Chondrocyte (in vitro differentiated cells): ENCODE results near the gene TRIM63. TPM values are rescaled to one million over a fixed set of nuclear protein-coding genes. Genes with fewer than 3 reads are reported as not detected.
A peak's percentile ranks its signal among the peaks of the same experiment; 100 is the strongest.
"Not testable (repeated sequence)": the region's sequence is repeated elsewhere in the genome, so short reads cannot be mapped to it uniquely, and the experiment has no call there.

Source experiments
- DNase-seq: peaks from one replicate; pipeline ENCODE4 v3.0.0; 2021; ENCODE audit warnings: mixed read lengths, low spot score
- H3K27ac Mint-ChIP-seq: one replicate; pipeline ENCODE4 v1.8.0; 2021; ENCODE audit warnings: mild to moderate bottlenecking, moderate library complexity, mixed read lengths; ENCODE audit not compliant: unreplicated experiment
- H3K27me3 Mint-ChIP-seq: 2 replicates; pipeline ENCODE4 v1.8.0; 2021; ENCODE audit warnings: low read depth, mixed read lengths
- H3K36me3 Mint-ChIP-seq: 2 replicates; pipeline ENCODE4 v1.8.0; 2021; ENCODE audit warnings: low read depth, mixed read lengths
- H3K4me1 Mint-ChIP-seq: 2 replicates; pipeline ENCODE4 v1.8.0; 2021; ENCODE audit warnings: low read depth, mild to moderate bottlenecking, mixed read lengths
- H3K4me3 Mint-ChIP-seq: one replicate; pipeline ENCODE4 v1.8.0; 2021; ENCODE audit warnings: mild to moderate bottlenecking, moderate library complexity, mixed read lengths; ENCODE audit not compliant: unreplicated experiment
- H3K9me3 Mint-ChIP-seq: 2 replicates; pipeline ENCODE4 v1.8.0; 2021; ENCODE audit warnings: low read depth, mixed read lengths
- total RNA-seq: library from RNA; stranded (reverse); gene quantifications from 3 replicates; pipeline ENCODE4 v1.2.1, GENCODE V29; 2021
- TF ChIP-seq, protein P1 (sequence below): fragments of 200-600 bp; sonication (generic); IDR thresholded peaks from 2 replicates; pipeline ENCODE4 v1.5.0; 2021; ENCODE audit warnings: antibody characterized with exemption, mild to moderate bottlenecking, moderate library complexity

The TRIM63 gene
- total RNA-seq, 1 donor from 2014 or later: 0.70 TPM

DNA sequence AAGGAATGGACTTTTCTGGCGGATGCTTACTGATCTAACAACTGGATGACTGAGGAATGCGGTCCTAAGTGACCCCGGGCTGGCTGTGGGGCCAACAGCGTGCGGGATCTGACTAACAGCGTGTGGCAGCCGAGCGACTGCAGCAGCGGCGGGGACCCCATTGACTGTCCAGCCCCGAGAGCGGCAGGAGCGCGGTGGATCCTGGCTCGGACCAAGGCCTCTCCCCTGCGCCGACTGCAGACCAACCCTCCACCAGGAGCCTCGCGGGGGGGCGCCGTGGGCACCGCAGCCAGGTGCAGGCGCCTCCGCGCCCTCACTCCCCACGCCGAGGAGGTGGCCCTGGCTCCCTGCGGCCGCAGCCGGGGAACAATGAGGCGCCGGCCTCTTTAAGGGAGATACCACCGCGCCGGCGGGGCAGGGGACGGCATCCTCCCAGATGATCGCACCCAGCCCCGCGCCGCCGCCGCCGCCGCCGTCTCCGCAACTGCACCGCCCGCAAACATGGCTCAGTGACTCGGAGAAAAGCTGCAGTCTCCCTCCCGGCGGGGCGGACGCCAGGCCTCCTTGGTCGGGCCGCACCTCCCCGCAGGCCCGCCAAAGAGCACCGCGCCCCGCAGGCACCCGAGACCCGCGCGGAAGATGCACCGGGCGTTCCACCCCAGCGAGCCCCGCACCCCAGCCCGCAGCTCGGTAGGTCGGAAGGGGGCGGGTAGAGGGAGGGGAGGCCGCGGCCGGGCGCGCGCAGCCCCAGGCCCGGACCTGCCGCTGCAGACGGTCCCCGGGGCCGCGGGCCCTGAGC, 43.5 kb upstream of the TRIM63 start:
- TF ChIP-seq, protein P1, sequence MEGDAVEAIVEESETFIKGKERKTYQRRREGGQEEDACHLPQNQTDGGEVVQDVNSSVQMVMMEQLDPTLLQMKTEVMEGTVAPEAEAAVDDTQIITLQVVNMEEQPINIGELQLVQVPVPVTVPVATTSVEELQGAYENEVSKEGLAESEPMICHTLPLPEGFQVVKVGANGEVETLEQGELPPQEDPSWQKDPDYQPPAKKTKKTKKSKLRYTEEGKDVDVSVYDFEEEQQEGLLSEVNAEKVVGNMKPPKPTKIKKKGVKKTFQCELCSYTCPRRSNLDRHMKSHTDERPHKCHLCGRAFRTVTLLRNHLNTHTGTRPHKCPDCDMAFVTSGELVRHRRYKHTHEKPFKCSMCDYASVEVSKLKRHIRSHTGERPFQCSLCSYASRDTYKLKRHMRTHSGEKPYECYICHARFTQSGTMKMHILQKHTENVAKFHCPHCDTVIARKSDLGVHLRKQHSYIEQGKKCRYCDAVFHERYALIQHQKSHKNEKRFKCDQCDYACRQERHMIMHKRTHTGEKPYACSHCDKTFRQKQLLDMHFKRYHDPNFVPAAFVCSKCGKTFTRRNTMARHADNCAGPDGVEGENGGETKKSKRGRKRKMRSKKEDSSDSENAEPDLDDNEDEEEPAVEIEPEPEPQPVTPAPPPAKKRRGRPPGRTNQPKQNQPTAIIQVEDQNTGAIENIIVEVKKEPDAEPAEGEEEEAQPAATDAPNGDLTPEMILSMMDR: no peak
- H3K36me3 Mint-ChIP-seq: no peaks in the 10 kb centered on the region
- H3K4me3 Mint-ChIP-seq: peak overlapping the region; percentile 85
- peaks cover 16% of the 10 kb centered on the region for H3K4me1 Mint-ChIP-seq
- H3K27me3 Mint-ChIP-seq: no peaks in the 10 kb centered on the region
- peak overlapping the region; percentile 60 for H3K27ac Mint-ChIP-seq
- no peaks in the 10 kb centered on the region for H3K9me3 Mint-ChIP-seq
- no peak for DNase-seq

DNA sequence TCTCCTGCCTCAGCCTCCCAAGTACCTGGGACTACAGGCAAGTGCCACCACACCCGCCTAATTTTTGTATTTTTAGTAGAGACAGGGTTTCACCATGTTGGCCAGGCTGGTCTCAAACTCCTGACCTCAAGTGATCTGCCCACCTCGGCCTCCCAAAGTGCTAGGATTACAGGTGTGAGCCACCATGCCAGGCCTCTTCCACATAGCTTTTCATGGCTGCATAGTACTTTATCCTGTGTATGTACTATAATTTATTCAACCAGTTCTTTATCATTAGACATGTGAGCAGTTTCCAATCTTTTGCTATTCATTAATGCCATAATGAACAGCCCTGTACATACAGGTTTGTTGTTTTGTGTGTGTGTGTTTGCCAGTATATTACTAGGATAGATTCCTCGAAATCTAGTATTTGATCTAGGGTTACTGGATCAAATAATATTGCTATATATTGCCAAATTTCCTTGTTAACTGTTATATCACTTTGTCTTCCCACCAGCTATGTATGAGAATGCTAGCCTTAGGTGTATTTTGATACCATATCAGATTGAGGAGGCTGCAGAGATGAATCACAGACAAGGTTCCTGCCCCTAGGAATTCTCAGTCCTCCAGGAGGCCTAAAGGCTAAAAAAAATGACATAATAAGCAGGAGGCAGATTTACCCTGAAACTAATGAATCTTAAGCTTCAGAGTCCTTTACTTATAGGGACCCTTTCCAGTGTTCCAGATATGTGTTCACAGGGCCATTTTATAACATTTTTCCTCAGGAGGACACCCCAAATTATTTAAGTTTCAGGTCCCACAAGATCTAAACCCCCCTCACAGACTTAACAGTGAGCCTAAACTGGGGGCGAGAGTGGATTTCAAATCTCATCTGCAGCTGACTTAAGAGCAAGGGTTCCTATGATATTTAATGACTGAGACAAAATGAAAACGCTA, 42.1 kb upstream of the TRIM63 start:
- DNase-seq: no peak
- no peak overlapping the region for H3K27ac Mint-ChIP-seq
- TF ChIP-seq, protein P1: no peak

DNA sequence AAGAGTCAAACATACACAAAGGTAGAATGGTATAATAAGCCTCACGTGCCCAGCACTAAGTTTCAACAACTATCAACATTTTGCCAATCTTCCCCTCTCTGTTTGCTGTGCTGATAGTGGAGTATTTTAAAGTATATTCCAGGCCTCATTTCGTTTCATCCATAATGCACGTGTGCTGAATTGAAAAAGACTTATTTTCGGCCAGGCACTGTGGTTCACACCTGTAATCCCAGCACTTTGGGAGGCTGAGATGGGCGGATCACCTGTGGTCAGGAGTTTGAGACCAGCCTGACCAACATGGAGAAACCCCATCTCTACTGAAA, 37.8 kb upstream of the TRIM63 start:
- H3K27me3 Mint-ChIP-seq, DNase-seq, H3K4me3 Mint-ChIP-seq, H3K36me3 Mint-ChIP-seq, H3K27ac Mint-ChIP-seq, H3K9me3 Mint-ChIP-seq: not testable (repeated sequence)
- peaks cover 22% of the 10 kb centered on the region for H3K4me1 Mint-ChIP-seq
- TF ChIP-seq, protein P1: peak; percentile 0

More for the DNA sequence above, 42.1 kb upstream of the TRIM63 start:
- H3K4me3 Mint-ChIP-seq: peak overlapping the region; percentile 85
- H3K27me3 Mint-ChIP-seq: no peaks in the 10 kb centered on the region
- peaks cover 21% of the 10 kb centered on the region for H3K4me1 Mint-ChIP-seq
- no peaks in the 10 kb centered on the region for H3K36me3 Mint-ChIP-seq
- H3K9me3 Mint-ChIP-seq: no peaks in the 10 kb centered on the region

DNA sequence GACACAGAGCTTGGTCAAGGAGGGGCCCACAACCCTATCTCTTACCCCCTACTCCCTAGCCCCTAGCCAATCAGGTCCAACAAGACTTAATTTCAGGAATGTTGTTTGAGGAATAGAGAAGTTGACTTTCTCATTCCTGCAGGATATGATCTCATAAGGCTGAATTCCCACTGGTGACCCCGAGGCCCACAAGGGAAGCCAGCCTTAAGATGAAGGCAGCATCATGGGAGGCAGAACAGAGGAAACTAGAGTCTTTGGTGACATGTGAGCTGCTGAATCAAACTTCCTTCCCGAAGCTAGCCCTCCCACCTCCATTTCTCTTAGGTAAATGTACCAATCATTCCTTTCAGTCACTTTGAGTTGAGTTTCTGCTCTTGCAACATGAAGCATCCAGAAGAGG, 35.1 kb upstream of the TRIM63 start:
- Mint-ChIP-seq H3K9me3 (no peaks in the 10 kb centered on the region), H3K4me3 (no peak overlapping the region), H3K36me3 (no peaks in the 10 kb centered on the region), H3K27ac (no peak overlapping the region), H3K4me1 (peaks cover 25% of the 10 kb centered on the region), H3K27me3 (no peaks in the 10 kb centered on the region)
- no peak for DNase-seq
- TF ChIP-seq, protein P1: no peak

DNA sequence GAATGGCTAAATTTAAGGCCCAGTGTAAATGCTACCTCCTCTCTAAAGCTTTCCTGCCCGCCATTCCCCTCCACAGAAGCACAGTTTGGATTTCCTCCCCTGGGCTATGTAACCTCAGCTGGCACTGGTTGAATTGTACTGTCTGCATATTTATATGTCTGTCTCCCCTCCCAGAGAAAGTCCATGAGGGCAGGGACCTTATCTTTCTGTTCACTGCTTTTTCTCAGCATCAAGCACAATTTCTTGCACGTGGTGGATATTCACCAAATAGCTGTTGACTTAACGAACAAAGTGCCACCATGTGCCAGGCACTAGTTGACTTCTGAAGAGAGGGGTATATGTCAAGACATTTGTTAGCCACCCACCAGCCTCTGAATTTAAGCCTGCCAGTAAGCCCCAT, 34.7 kb upstream of the TRIM63 start:
- Mint-ChIP-seq H3K36me3 (no peaks in the 10 kb centered on the region), H3K9me3 (no peaks in the 10 kb centered on the region), H3K4me1 (peaks cover 27% of the 10 kb centered on the region), H3K4me3 (no peak overlapping the region), H3K27me3 (no peaks in the 10 kb centered on the region), H3K27ac (no peak overlapping the region)
- no peak for DNase-seq
- TF ChIP-seq, protein P1: no peak

DNA sequence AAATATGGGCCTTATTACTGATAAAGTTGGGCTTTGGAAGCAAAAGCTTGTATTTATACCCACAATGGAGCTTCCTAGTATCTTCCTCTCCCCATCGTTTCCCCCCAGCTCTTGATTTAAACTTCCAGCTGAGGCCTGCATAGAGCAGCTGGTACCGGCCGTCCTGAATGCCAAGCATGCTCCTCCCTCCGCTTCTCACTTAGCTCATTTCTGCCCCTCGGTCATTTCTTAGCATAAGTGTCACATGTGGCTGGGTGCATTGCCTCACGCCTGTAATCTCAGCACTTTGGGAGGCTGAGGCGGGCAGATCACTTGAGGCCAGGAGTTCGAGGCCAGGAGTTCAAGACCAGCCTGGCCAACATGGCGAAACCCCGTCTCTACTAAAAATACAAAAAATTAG, 32.8 kb upstream of the TRIM63 start:
- not testable (repeated sequence) for DNase-seq, H3K9me3 Mint-ChIP-seq, H3K36me3 Mint-ChIP-seq, H3K4me3 Mint-ChIP-seq, H3K27ac Mint-ChIP-seq, H3K27me3 Mint-ChIP-seq
- H3K4me1 Mint-ChIP-seq: peaks cover 27% of the 10 kb centered on the region
